Measurements from ENCODE around the gene CELSR1. TPM values are rescaled to one million over a fixed set of nuclear protein-coding genes. Genes with fewer than 3 reads are reported as not detected.

CELSR1 gene
- total RNA-seq, 1 experiment from 2014 or later = 22.6 TPM

- Mint-ChIP-seq H3K4me1 (peaks cover 9% of the 10 kb centered on the region in 2 experiments), H3K27ac (no peak overlapping the region), H3K27me3 (ENCODE audit: low read depth) (no peaks in the 10 kb centered on the region), H3K36me3 (ENCODE audit: insufficient read depth in 1 of 3, low read depth in 3 of 3) (peaks cover 48 to 88% (median 71%) of the 10 kb centered on the region in 3 experiments), H3K4me3 (no peak overlapping the region), H3K9me3 (no peaks in the 10 kb centered on the region; a peak in 1 of 5 replicates)
- Histone ChIP-seq H3K18ac (ENCODE audit: insufficient read length, low read depth, low read length) (no peak overlapping the region), H4K5ac (ENCODE audit: insufficient read length, low read depth, low read length) (no peak overlapping the region), H3K9ac (ENCODE audit: extremely low read depth, insufficient read length, low read length) (no peak overlapping the region), H3K79me2 (ENCODE audit: insufficient read depth, low read length) (peaks cover 3% of the 10 kb centered on the region; the same call in 1 of the 2 replicates), H3K56ac (ENCODE audit: insufficient read length, low read depth, low read length) (no peak overlapping the region), H2BK12ac (ENCODE audit: insufficient read length, low read depth, low read length) (no peak overlapping the region), H2BK120ac (ENCODE audit: low read depth, low read length, poor library complexity, severe bottlenecking) (no peak overlapping the region), H2BK20ac (ENCODE audit: low read depth, low read length, poor library complexity, severe bottlenecking) (no peak overlapping the region), H4K8ac (replicated peaks; ENCODE audit: insufficient read length, low read depth, low read length) (no peak overlapping the region), H4K91ac (ENCODE audit: insufficient read length, low read depth, low read length) (no peak overlapping the region), H3K27ac (ENCODE audit: insufficient read length, low read depth, low read length) (no peak overlapping the region), H2BK5ac (ENCODE audit: insufficient read length, low read length) (no peak overlapping the region), H3K9me3 (ENCODE audit: control insufficient read depth, low read depth, low read length) (no peaks in the 10 kb centered on the region), H2AFZ (ENCODE audit: low read length) (no peak overlapping the region), H3K23ac (ENCODE audit: insufficient read length, low read depth, low read length) (no peak overlapping the region), H3K27me3 (ENCODE audit: insufficient read depth, low read length) (no peaks in the 10 kb centered on the region), H4K20me1 (ENCODE audit: control insufficient read depth, insufficient read depth, insufficient read length) (peaks cover 3% of the 10 kb centered on the region), H3K4ac (ENCODE audit: low read depth, low read length) (no peak overlapping the region), H3K23me2 (ENCODE audit: insufficient read length, low read depth, low read length, poor library complexity, severe bottlenecking) (peaks cover 5% of the 10 kb centered on the region), H3K4me2 (ENCODE audit: insufficient read depth, insufficient read length, low read length) (no peak overlapping the region), H3K14ac (ENCODE audit: insufficient read depth, low read length) (no peak overlapping the region), H3T11ph (ENCODE audit: low read length) (no peak overlapping the region), H2BK15ac (ENCODE audit: low read depth, low read length) (no peak overlapping the region), H3K4me1 (ENCODE audit: insufficient read depth, low read length) (no peaks in the 10 kb centered on the region; the same call in 1 of the 2 replicates), H3K79me1 (ENCODE audit: insufficient read depth, low read depth, low read length, poor library complexity, severe bottlenecking) (peaks cover 5% of the 10 kb centered on the region), H2AK5ac (ENCODE audit: insufficient read length, low read length) (no peak overlapping the region)
- WGBS (ENCODE audit: extremely low coverage, insufficient read length, low lambda C conversion rate) = no CpG with 5 or more reads among the region's 13 CpGs
- no peak for TF ChIP-seq CTCF (conservative IDR thresholded peaks at IDR 0.05)
- DNase-seq = no peak
These were observed 196.7 kb downstream of the CELSR1 start for GRCh38 chr22:46340676-46341075.

All from H9 (cell line).